MM.1S (cell line): ENCODE measurements around the gene SLC4A11.

Experiments
- EZH2phosphoT487 ChIP-seq: fragments of 300-600 bp; sonication (generic); IDR thresholded peaks from 2 replicates; pipeline ENCODE4 v1.6.1; 2018; ENCODE audit warnings: antibody characterized with exemption, low read length
- TF ChIP-seq, protein P1 (sequence below): fragments of 300-600 bp; sonication (generic); IDR thresholded peaks from 2 replicates; pipeline ENCODE4 v1.5.1; 2016; ENCODE audit warnings: antibody characterized with exemption, low read length, mixed read lengths

DNA sequence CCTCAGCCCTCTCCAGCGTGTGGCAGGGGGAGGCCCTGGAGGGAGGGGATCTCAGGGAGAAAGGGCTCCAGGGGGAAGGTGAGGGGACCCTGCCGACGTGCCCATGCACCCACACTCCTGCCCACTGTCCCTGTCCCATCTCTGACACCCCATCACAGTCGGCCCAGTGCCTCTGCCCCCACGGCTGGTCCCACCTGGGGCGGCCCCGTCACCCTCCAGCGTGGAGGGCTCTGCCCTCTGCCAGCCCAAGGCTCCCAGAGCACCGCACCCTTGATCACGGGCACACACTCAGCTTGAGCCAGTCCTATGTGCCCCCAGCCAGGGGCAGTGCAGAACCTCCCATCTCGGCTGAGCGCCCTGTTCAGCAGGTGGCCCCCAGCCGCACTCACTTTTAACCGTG, 9.2 kb downstream of the SLC4A11 start:
- TF ChIP-seq, protein P1, sequence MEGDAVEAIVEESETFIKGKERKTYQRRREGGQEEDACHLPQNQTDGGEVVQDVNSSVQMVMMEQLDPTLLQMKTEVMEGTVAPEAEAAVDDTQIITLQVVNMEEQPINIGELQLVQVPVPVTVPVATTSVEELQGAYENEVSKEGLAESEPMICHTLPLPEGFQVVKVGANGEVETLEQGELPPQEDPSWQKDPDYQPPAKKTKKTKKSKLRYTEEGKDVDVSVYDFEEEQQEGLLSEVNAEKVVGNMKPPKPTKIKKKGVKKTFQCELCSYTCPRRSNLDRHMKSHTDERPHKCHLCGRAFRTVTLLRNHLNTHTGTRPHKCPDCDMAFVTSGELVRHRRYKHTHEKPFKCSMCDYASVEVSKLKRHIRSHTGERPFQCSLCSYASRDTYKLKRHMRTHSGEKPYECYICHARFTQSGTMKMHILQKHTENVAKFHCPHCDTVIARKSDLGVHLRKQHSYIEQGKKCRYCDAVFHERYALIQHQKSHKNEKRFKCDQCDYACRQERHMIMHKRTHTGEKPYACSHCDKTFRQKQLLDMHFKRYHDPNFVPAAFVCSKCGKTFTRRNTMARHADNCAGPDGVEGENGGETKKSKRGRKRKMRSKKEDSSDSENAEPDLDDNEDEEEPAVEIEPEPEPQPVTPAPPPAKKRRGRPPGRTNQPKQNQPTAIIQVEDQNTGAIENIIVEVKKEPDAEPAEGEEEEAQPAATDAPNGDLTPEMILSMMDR, result no peak
- TF ChIP-seq EZH2phosphoT487, result no peak
